ENCODE measurements around the gene BSG.

The BSG gene

DNA sequence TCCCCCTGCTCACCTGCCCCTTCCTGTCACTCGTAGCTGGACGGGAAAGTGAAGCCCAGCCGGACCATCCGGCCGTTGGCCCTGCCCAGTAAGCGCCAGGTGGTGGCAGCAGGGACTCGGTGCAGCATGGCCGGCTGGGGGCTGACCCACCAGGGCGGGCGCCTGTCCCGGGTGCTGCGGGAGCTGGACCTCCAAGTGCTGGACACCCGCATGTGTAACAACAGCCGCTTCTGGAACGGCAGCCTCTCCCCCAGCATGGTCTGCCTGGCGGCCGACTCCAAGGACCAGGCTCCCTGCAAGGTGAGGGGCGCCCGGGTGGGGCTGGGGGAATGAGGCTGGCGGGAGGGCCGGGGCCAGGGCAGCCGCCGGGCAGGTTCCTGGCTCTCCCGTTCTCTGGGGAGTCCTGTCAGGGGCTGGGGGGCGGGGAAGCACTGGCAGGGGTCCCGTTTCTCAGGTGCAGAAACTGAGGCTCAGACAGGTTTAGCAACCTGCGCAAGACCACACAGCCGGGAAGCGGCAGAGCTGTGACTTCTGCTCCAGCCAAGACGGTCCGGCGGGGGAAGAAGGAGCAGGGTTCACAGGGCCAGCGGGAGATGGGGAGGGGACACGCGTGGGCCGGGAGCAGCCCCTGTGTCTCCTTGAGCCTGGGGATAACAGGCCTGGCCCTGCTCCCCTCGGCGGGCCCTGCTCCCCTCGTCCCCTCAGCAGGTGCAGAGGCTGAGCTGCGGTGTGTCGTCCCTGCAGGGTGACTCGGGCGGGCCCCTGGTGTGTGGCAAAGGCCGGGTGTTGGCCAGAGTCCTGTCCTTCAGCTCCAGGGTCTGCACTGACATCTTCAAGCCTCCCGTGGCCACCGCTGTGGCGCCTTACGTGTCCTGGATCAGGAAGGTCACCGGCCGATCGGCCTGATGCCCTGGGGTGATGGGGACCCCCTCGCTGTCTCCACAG, 23.2 kb upstream of the BSG start:
- TF ChIP-seq, protein P1, sequence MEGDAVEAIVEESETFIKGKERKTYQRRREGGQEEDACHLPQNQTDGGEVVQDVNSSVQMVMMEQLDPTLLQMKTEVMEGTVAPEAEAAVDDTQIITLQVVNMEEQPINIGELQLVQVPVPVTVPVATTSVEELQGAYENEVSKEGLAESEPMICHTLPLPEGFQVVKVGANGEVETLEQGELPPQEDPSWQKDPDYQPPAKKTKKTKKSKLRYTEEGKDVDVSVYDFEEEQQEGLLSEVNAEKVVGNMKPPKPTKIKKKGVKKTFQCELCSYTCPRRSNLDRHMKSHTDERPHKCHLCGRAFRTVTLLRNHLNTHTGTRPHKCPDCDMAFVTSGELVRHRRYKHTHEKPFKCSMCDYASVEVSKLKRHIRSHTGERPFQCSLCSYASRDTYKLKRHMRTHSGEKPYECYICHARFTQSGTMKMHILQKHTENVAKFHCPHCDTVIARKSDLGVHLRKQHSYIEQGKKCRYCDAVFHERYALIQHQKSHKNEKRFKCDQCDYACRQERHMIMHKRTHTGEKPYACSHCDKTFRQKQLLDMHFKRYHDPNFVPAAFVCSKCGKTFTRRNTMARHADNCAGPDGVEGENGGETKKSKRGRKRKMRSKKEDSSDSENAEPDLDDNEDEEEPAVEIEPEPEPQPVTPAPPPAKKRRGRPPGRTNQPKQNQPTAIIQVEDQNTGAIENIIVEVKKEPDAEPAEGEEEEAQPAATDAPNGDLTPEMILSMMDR (IDR thresholded peaks at IDR 0.05; ENCODE audit: insufficient read depth, low read depth, low read length, missing control alignments), result no peak
- DNase-seq (ENCODE audit: low read depth), result no peak
- no peak overlapping the region for H3K4me3 ChIP-seq (ENCODE audit: low read length)

DNA sequence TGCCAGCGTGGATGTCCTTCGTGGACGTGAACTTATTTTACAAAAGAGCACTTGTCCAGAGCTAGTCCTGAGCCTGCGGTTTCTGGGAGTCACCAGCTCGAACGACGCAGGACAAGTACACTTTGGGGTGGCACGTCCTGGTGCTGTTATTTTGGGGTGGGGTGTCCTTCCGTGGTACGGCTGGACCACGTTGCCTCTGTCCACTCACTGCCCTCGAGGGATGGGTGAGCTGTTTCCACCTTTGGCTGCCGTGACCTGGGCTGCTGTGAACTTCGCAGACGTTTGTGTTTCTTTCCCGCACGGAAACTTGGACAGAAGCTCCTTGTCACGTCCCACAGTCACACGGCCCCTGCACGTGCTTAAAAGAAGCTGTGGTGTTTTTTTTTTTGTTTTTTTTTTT, 17.6 kb upstream of the BSG start:
- TF ChIP-seq, protein P1 (IDR thresholded peaks at IDR 0.05; ENCODE audit: insufficient read depth, low read depth, low read length, missing control alignments), result no peak
- DNase-seq (ENCODE audit: low read depth), result no peak
- no peak overlapping the region for H3K4me3 ChIP-seq (ENCODE audit: low read length)

DNA sequence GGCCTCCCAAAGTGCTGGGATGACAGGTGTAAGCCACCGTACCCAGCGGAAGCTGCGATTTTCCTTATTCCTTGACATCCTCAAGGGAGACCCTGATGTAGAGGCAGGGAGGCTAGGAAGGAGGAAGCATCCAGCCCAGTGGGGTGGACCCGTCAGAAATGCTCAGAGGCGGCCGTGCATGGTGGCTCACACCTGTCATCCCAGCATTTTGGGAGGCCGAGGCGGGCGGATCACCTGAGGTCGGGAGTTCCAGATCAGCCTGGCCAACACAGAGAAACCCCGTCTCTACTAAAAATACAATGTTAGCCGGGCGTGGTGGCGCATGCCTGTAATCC, 17.0 kb upstream of the BSG start:
- TF ChIP-seq, protein P1 (IDR thresholded peaks at IDR 0.05; ENCODE audit: insufficient read depth, low read depth, low read length, missing control alignments), result no peak
- H3K4me3 ChIP-seq (ENCODE audit: low read length), result no peak overlapping the region
- no peak for DNase-seq (ENCODE audit: low read depth)

DNA sequence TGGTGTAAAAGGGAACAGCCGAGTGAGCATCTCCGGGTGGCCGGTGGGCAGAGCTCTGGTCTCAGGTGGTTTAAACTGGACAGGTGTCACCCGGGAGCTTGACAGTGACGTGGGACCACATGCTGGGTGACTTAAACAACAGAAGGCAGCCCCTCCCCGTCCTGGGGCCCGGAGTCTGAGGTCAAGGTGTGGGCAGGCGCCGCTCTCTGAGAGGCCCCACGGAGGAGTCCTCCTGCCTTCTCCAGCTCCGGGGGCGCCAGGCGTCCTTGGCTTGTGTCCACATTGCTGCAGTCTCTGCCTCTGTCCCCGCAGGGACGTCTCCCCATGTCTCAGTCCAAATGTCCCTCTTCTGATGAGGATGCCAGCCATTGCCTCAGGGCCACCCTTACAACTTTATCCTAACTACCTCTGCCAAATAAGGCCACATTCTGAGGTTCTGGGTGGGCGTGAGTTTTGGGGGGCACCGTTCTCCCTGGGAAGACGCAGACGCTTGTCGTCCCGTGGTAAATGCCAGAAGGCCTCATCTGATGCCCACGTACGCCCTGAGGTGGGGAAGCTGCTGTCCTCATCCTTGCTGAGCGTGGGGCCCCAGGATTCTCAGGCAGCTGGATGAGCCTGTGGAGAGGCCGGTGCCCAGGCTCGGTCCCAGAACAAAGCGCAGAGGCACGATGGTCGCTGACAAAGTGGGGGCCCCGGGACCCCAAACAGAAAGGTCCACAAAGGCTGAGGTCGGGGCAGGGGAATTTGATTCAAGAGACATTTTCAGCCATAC, 15.6 kb upstream of the BSG start:
- H3K4me3 ChIP-seq (ENCODE audit: low read length), result no peak overlapping the region
- TF ChIP-seq, protein P1 (IDR thresholded peaks at IDR 0.05; ENCODE audit: insufficient read depth, low read depth, low read length, missing control alignments), result no peak
- DNase-seq (ENCODE audit: low read depth), result no peak

DNA sequence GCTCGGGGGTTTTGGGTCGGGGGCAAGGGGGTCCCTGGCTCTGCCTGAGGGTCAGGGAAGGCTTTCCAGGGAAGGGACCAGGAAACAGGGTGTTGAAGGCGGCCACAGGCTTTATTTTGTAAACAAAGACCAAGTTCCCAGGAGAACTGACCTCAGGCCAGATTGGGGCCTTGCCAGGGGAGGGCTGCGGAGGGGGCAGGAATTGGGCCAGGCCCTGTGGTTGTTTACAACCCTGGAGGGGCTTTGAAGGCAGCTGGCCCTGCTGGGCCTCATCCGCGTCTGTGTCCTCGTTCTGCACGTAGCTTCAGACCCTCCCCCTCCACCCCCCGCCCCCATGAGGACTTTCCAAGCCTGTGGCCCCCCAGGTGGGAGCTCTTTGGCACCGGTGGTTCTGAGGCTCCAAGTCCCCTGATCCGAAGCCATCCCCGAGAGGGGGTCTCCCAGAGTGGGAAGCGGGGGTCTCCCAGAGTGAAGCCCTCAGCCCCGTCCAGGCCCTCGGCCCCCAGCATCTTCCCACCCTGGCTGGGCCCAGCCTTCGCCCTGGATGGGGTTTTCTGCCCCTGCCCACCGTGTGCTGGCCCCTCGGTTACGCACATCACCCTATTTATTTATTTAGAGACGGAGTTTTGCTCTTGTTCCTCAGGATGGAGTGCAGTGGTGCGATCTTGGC, 13.5 kb upstream of the BSG start:
- no peak for DNase-seq (ENCODE audit: low read depth)
- no peak overlapping the region for H3K4me3 ChIP-seq (ENCODE audit: low read length)
- TF ChIP-seq, protein P1 (IDR thresholded peaks at IDR 0.05; ENCODE audit: insufficient read depth, low read depth, low read length, missing control alignments), result no peak

DNA sequence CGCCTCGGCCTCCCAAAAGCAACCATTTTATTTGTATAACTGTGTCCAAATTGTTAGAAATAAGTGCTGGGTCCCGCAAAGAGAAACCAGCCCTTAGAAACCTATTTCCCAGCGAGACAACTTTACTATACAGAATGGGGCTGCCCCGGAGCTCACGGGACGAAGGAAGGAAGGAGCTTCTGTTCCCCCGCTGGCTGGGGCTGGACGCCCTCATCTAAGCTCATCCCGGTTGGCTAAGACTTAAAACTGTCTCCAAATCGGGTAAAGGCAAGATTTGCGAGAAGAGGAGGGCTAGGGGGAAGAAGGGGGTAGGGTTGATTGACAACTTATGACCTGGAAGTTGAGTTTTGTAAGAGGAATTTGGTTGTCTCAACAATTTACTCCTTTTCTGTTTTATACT, 12.3 kb upstream of the BSG start:
- TF ChIP-seq, protein P1 (IDR thresholded peaks at IDR 0.05; ENCODE audit: insufficient read depth, low read depth, low read length, missing control alignments), result no peak
- DNase-seq (ENCODE audit: low read depth), result no peak
- no peak overlapping the region for H3K4me3 ChIP-seq (ENCODE audit: low read length)

All from epithelial cell of esophagus (primary cell).